ENCODE measurements around the gene GPSM1. TPM values are rescaled to one million over a fixed set of nuclear protein-coding genes. Genes with fewer than 3 reads are reported as not detected.

Gene GPSM1
- total and polyA plus RNA-seq, 8 donors: 3.5 to 17.4 (median 12.1) TPM

DNA sequence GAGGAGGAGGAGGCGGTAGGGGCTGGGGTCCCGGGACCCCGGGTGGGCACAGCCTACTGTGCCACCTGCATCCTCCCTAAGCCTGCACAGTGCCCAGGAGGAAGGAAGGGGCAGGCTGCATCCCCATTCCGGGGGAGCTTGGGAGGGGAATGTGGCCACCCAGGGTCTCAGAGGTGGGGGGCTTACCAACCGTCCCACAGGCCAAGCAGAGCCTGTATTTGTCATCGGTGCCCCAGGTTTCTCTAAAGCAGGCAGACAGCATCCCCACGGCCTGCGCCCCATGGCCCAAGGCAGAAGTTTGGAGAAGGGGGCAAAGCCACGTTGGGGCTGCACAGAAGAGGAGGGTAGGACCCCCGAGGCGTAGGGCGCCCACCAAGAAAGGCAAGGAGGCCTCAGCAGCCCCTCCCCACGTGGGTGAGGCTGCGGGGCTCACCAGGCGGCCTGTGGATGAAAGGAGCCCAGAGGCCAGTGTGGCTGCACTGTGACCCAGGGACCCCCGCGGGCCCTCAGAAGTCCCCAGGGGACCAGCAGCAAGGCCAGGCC is 507 bp upstream of the GPSM1 start:
- no peaks in the 10 kb centered on the region for H3K36me3 ChIP-seq
- 41 to 61% (median 50%) methylated on average over 11 to 17 of the region's 17 CpGs for WGBS, 5 donors
- H3K4me1 ChIP-seq: peaks cover 28 to 50% (median 40%) of the 10 kb centered on the region in 4 donors
- peak overlapping the region; percentile 64 to 87 (median 68) for H3K4me3 ChIP-seq
- intact Hi-C loops (cut with DNase I; ENCODE audit: low total_unique reads): no loop called here
- no peaks in the 10 kb centered on the region for H3K9me3 ChIP-seq
- peaks cover 0 to 16% (median 0%) of the 10 kb centered on the region in 3 donors for H3K27me3 ChIP-seq
- DNase-seq: no peak
- peak overlapping the region; percentile 16 to 87 (median 74) for H3K27ac ChIP-seq
- TF ChIP-seq POLR2A (IDR thresholded peaks at IDR 0.05): no peak
- no peak for TF ChIP-seq POLR2AphosphoS5 (IDR thresholded peaks at IDR 0.05)
- no peak for TF ChIP-seq EP300 (IDR thresholded peaks at IDR 0.05)
- TF ChIP-seq, protein P1, sequence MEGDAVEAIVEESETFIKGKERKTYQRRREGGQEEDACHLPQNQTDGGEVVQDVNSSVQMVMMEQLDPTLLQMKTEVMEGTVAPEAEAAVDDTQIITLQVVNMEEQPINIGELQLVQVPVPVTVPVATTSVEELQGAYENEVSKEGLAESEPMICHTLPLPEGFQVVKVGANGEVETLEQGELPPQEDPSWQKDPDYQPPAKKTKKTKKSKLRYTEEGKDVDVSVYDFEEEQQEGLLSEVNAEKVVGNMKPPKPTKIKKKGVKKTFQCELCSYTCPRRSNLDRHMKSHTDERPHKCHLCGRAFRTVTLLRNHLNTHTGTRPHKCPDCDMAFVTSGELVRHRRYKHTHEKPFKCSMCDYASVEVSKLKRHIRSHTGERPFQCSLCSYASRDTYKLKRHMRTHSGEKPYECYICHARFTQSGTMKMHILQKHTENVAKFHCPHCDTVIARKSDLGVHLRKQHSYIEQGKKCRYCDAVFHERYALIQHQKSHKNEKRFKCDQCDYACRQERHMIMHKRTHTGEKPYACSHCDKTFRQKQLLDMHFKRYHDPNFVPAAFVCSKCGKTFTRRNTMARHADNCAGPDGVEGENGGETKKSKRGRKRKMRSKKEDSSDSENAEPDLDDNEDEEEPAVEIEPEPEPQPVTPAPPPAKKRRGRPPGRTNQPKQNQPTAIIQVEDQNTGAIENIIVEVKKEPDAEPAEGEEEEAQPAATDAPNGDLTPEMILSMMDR (IDR thresholded peaks at IDR 0.05): no peak

DNA sequence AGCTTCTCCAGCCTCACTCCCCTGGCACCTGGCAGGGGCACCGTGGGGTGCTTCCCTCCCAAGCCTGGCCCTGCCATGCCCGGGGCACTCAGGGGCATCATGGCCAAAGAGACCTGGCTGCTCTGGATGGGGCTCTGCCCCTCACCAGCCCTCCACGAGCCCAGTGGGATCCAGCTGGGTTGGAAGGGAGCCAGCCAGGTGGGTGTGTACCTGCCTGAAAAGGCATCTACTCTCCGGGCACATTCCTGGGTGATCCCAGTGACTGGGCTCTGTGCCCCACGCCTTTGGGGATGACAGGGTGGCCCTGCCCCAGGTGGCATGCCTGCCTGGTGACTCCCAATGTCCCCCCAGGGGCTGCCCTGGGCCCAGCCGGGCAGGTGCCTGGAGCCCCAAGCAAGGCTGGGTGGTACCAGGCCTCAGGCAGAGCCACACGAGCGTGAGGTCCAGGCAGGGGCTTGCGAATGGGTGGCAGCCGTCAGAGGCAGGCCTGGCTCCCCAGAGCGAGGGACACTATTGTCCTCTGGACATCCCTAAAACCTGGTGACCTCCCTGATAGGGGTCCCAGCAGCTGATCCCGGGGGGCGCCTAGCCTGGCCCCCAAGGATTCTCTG is 777 bp downstream of the GPSM1 start:
- WGBS, 5 donors: 18 to 30% (median 24%) methylated on average over 3 to 13 of the region's 13 CpGs
- peak overlapping the region; percentile 64 to 87 (median 68) for H3K4me3 ChIP-seq
- H3K4me1 ChIP-seq: peaks cover 28 to 50% (median 40%) of the 10 kb centered on the region in 4 donors
- peak; percentile 69 to 87 for DNase-seq
- H3K27me3 ChIP-seq: peaks cover 0 to 16% (median 0%) of the 10 kb centered on the region in 3 donors
- H3K9me3 ChIP-seq: no peaks in the 10 kb centered on the region
- peak overlapping the region in 4 of 5 donors; percentile 56 to 87 (median 74) for H3K27ac ChIP-seq
- intact Hi-C loops (cut with DNase I; ENCODE audit: low total_unique reads): no loop called here
- no peaks in the 10 kb centered on the region for H3K36me3 ChIP-seq
- TF ChIP-seq POLR2A (IDR thresholded peaks at IDR 0.05): no peak
- TF ChIP-seq, protein P1 (IDR thresholded peaks at IDR 0.05): no peak
- TF ChIP-seq EP300 (IDR thresholded peaks at IDR 0.05): no peak
- TF ChIP-seq POLR2AphosphoS5 (IDR thresholded peaks at IDR 0.05): no peak

DNA sequence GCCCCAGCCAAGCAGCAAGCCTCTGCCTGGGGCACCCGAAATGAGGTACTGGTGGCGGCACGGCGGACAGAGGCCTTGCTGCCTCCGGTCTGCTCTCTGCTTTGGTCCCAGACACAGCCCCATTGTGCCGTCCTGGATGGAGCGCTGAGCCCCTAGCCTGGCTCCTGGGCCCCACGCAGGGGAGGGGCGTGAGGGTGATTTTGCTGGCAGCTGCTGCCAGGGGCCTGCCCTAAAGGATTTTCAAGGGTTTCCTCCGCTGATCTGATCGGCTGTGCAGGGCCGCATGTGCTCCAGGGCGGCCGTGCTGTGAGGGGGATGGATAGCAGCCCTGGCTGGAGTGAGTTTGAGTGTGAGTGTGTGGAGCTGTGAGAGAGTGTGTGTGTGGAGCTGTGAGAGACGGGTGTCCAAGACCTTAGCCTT is 1.3 kb downstream of the GPSM1 start:
- WGBS, 5 donors: 21 to 38% (median 33%) methylated on average over 15 of the region's 15 CpGs
- peak overlapping the region in 4 of 5 donors; percentile 56 to 87 (median 74) for H3K27ac ChIP-seq
- H3K27me3 ChIP-seq: peaks cover 0 to 16% (median 0%) of the 10 kb centered on the region in 3 donors
- H3K36me3 ChIP-seq: no peaks in the 10 kb centered on the region
- H3K9me3 ChIP-seq: no peaks in the 10 kb centered on the region
- peak overlapping the region; percentile 64 to 87 (median 68) for H3K4me3 ChIP-seq
- DNase-seq: peak in 1 of 2 donors; percentile 83
- intact Hi-C loops (cut with DNase I; ENCODE audit: low total_unique reads): no loop called here
- H3K4me1 ChIP-seq: peaks cover 28 to 50% (median 40%) of the 10 kb centered on the region in 4 donors
- TF ChIP-seq EP300 (IDR thresholded peaks at IDR 0.05) (no peak), POLR2A (IDR thresholded peaks at IDR 0.05) (no peak), POLR2AphosphoS5 (IDR thresholded peaks at IDR 0.05) (no peak)
- TF ChIP-seq, protein P1 (IDR thresholded peaks at IDR 0.05): no peak

DNA sequence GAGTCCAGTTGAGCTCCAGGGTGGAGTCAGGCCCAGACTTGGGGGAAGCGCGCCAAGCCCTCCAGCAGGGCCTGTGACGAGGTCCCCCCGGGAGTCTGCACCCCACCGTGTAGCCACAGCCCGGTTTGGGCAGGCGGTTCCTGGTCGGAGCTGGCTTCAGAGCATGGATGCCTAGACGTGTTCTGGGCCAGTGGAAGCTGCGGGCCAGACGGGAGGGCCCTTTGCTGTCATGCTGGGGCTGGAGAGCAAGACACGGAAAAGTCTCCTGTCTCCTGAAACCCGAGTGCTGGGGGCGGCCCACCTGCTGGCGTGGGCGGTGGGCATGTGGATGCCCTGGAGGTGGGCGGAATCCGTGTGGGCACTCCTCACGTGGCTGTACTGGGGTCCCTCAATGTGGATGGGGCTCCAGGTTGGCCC is 1.9 kb downstream of the GPSM1 start:
- Histone ChIP-seq H3K27ac (peak overlapping the region in 2 of 5 donors; percentile 80 to 87), H3K36me3 (peaks cover 0 to under 1% (median 0%) of the 10 kb centered on the region in 4 donors), H3K4me3 (peak overlapping the region in 3 of 4 donors; percentile 65 to 87 (median 70)), H3K27me3 (peaks cover 0 to 16% (median 0%) of the 10 kb centered on the region in 3 donors), H3K4me1 (peaks cover 28 to 50% (median 39%) of the 10 kb centered on the region in 4 donors), H3K9me3 (no peaks in the 10 kb centered on the region)
- WGBS, 5 donors: 74 to 90% (median 79%) methylated on average over 10 to 19 of the region's 19 CpGs
- no peak for DNase-seq
- intact Hi-C loops (cut with DNase I; ENCODE audit: low total_unique reads): no loop called here
- TF ChIP-seq POLR2AphosphoS5 (IDR thresholded peaks at IDR 0.05) (no peak), POLR2A (IDR thresholded peaks at IDR 0.05) (no peak), EP300 (IDR thresholded peaks at IDR 0.05) (no peak)
- TF ChIP-seq, protein P1 (IDR thresholded peaks at IDR 0.05): no peak
